ENCODE data around the gene AKR1A1.
"Not testable (repeated sequence)": the region's sequence is repeated elsewhere in the genome, so short reads cannot be mapped to it uniquely, and the experiment has no call there.

The AKR1A1 gene

DNA sequence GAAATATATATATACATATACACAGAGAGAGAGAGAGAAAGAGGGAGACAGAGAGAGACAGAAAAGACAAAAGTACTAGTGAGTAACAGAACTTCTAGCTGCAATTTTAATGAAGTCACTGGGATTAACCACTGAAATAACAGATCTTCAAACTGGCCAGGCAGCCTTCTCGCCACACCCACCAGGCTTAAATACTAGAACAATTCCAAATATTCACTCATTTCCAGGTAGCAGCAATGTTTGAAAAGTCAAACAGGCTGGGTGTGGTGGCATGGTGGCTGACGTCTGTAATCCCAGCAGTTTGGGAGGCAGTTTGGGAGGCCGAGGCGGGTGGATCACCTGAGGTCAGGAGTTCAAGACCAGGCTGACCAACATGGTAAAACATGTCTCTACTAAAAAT, 34.2 kb upstream of the AKR1A1 start:
- CTCF ChIA-PET = interaction anchor here (1.2 to 6.4 kb wide), 4 partner anchors 14 to 52 kb away, joined by 3 to 64 read pairs (median 6); no protein-coding TSS in a partner anchor
- no peak for DNase-seq (ENCODE audit: extremely low spot score)
- POLR2A ChIA-PET = interaction anchor here (0.7 kb wide), 2 partner anchors 16 to 1013 kb away, joined by 3 to 6 read pairs; no protein-coding TSS in a partner anchor
- TF ChIP-seq, protein P1, sequence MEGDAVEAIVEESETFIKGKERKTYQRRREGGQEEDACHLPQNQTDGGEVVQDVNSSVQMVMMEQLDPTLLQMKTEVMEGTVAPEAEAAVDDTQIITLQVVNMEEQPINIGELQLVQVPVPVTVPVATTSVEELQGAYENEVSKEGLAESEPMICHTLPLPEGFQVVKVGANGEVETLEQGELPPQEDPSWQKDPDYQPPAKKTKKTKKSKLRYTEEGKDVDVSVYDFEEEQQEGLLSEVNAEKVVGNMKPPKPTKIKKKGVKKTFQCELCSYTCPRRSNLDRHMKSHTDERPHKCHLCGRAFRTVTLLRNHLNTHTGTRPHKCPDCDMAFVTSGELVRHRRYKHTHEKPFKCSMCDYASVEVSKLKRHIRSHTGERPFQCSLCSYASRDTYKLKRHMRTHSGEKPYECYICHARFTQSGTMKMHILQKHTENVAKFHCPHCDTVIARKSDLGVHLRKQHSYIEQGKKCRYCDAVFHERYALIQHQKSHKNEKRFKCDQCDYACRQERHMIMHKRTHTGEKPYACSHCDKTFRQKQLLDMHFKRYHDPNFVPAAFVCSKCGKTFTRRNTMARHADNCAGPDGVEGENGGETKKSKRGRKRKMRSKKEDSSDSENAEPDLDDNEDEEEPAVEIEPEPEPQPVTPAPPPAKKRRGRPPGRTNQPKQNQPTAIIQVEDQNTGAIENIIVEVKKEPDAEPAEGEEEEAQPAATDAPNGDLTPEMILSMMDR (IDR thresholded peaks at IDR 0.05; ENCODE audit: control extremely low read depth, extremely low read depth, low read depth, missing control alignments) = no peak

DNA sequence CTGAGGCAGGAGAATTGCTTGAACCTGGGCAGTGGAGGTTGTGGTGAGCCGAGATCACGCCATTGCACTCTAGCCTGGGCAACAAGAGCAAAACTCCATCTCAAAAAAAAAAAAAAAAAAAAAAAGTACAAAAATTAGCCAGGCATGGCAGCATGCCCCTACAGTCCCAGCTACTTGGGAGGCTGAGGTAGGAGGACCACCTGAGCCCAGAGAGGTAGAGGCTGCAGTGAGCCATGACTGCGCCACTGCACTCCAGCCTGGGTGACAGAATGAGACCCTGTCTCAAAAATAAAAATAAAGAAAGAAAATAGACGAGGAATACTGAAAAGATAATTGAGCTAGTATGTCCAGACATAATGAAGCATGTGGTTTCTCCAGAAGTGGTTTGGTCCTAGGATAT, 32.3 kb upstream of the AKR1A1 start:
- not testable (repeated sequence) for DNase-seq (ENCODE audit: extremely low spot score)
- POLR2A ChIA-PET = interaction anchor here (0.7 to 3.7 kb wide), 9 partner anchors 10 to 797 kb away, joined by 3 to 26 read pairs (median 7); partner anchors contain the start of genes AKR1A1, CCDC163, MMACHC and TESK2
- CTCF ChIA-PET = interaction anchor here (0.7 to 6.4 kb wide), 7 partner anchors 18 to 790 kb away, joined by 3 to 64 read pairs (median 4); partner anchors contain the start of genes AKR1A1, CCDC163 and MMACHC

DNA sequence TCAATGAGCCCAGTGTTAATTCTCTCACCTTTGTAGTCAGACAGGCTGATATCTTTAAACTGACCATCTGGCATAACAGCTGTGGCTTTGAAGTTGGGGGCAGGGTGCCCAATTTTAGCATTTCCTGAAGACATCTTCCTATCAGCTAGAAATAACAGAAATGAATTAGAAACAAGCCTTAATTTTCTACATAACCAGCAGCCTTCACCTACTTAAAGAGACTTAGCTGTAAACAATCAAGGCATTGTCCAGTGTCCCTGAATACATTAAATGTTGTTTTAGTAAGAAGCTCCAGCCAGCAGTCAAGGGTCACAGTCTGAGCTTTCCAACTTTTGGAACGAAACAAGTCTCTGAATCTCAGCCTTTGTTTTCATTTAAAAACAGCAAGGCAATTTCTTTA, 31.7 kb upstream of the AKR1A1 start:
- POLR2A ChIA-PET = interaction anchor here (1.0 to 3.7 kb wide), 6 partner anchors 19 to 797 kb away, joined by 3 to 26 read pairs (median 7); partner anchors contain the start of genes AKR1A1, CCDC163, MMACHC and TESK2
- CTCF ChIA-PET = interaction anchor here (0.7 to 6.4 kb wide), 7 partner anchors 8 to 50 kb away, joined by 3 to 64 read pairs (median 3); partner anchors contain the start of genes AKR1A1, CCDC163 and MMACHC
- TF ChIP-seq, protein P1 (IDR thresholded peaks at IDR 0.05; ENCODE audit: control extremely low read depth, extremely low read depth, low read depth, missing control alignments) = no peak
- DNase-seq (ENCODE audit: extremely low spot score) = no peak

DNA sequence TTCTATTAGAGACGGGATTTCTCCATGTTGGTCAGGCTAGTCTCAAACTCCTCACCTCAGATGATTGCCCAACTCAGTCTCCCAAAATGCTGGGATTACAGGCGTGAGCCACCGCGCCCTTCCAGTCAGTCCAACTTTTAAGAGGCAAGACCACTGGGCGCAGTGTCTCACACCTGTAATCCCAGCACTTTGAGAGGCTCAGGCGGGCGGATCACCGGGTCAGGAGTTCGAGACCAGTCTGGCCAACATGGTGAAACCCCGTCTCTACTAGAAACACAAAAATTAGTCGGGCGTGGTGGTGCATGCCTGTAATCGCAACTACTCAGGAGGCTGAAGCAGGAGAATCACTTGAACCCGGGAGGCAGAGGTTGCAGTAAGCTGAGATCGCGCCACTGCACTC, 30.9 kb upstream of the AKR1A1 start:
- POLR2A ChIA-PET = interaction anchor here (0.7 to 3.7 kb wide), 7 partner anchors 14 to 49 kb away, joined by 4 to 59 read pairs (median 7); partner anchors contain the start of genes AKR1A1, CCDC163, MMACHC and TESK2
- DNase-seq (ENCODE audit: extremely low spot score) = not testable (repeated sequence)
- CTCF ChIA-PET = interaction anchor here (0.8 to 6.4 kb wide), 3 partner anchors 9 to 49 kb away, joined by 3 to 64 read pairs (median 6); partner anchors contain the start of genes CCDC163 and MMACHC

DNA sequence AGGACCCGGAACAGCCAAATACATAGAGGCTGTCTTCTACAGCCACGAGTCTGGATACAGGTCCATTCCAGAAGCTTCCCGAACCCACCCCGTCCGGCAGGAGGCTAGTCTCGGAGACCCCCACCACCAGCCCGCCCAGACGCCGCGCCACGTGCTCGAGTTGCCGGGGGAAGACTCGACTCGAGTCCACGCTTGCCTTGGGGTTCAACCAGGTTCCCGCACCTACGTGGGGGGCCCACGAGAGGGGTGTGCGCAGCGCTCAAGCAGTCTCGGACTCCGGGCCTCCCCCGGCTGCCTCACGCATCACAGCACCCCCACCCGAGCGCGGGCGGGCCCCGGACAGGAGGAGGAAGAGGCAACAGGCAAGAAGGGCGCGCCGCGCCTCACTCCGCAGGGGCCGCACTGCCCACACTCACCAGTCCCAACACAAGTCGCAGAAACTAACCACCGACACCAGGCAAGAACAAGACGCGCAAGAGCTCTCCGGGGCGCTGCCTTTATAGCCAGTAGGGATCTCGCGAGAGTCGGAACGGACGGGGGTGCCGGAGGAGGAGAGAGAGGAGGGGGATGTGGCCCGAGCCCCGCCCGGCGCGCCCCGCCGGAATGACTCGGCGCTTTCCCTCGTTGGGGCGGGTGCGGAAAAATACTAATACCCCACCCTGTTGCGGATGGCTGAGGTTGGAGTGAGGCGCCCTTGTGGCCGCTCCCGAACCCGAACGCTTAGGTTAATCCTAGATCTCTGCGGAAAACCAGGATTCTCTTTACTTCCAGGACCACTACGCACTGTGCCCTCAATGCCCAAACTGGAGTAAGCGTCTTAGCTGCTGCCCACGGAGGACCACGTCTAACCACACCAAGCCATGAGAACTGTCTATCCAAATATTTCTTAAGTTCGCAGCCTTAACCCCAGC, 29.0 kb upstream of the AKR1A1 start, which contains the start of gene PRDX1:
TSS of gene PRDX1 (minus strand) at position 472 of the 911 bp plus-strand sequence. CDS start 2,841 bp downstream, outside the sequence.
- CTCF ChIA-PET = interaction anchor here (0.6 to 1.7 kb wide), 8 partner anchors 9 to 508 kb away, joined by 3 to 12 read pairs (median 4); partner anchors contain the start of gene MMACHC
- POLR2A ChIA-PET = interaction anchor here (0.5 to 3.7 kb wide), 42 partner anchors 10 to 1789 kb away, joined by 3 to 87 read pairs (median 4); partner anchors contain the start of genes AKR1A1, CCDC163, GPBP1L1 and HECTD3
- DNase-seq (ENCODE audit: extremely low spot score) = peak; percentile 95
- TF ChIP-seq, protein P1 (IDR thresholded peaks at IDR 0.05; ENCODE audit: control extremely low read depth, extremely low read depth, low read depth, missing control alignments) = no peak

DNA sequence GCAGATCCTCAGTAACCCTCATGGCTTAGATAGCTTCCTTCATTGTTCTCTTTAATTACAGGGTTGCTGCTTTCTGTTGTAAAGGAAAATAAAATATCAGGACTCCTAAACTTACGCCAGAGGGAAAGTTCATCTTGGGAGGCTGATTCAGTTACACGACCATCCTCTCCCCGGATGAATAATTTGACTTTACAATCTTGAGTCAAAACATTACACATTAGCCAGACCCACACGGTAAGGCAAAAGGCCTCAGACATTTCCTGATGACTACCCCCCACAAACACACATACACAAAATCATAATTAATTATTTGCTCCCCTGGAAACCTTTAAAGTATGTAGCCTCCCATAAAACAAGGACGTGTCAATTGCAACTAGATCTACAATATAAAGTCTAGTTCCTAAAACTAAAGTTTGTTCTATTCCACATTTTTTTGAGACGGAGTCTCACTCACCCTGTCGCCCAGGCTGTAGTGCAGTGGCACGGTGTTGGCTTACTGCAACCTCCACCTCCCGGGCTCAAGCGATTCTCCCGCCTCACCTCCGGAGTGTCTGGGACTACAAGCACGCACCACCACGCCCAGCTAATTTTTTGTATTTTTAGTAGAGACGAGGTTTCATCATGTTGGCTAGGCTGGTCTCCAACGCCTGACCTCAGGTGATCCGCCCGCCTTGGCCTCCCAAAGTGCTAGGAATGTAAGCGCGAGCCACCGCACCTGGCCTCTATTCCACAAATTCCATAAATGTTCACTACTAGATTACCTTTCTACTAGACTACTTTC, 28.1 kb upstream of the AKR1A1 start:
- ChIA-PET CTCF (interaction anchor here (0.9 to 2.5 kb wide), 7 partner anchors 10 to 48 kb away, joined by 3 to 12 read pairs (median 6); no protein-coding TSS in a partner anchor), POLR2A (interaction anchor here (0.5 to 3.7 kb wide), 38 partner anchors 11 to 1788 kb away, joined by 3 to 87 read pairs (median 6); partner anchors contain the start of genes AKR1A1, CCDC163, GPBP1L1 and HECTD3)
- no peak for DNase-seq (ENCODE audit: extremely low spot score)
- TF ChIP-seq, protein P1 (IDR thresholded peaks at IDR 0.05; ENCODE audit: control extremely low read depth, extremely low read depth, low read depth, missing control alignments) = no peak

DNA sequence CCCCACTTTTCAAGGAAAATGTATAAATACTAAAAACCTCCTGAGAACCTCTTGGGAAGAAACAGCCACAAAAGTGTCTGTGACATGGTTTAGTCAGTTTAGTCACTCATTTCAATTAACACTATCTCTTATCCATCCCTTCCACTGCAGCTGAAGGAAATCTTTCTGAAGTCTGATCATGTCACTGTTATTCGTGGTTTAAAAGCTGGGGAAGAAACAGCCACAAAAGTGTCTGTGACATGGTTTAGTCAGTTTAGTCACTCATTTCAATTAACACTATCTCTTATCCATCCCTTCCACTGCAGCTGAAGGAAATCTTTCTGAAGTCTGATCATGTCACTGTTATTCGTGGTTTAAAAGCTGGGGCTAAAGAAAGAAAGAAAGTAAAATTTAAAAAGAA, 27.1 kb upstream of the AKR1A1 start:
- DNase-seq (ENCODE audit: extremely low spot score); POLR2A ChIA-PET: not testable (repeated sequence)
- CTCF ChIA-PET = interaction anchor here (0.9 to 2.5 kb wide), 5 partner anchors 11 to 163 kb away, joined by 3 to 10 read pairs (median 6); no protein-coding TSS in a partner anchor

DNA sequence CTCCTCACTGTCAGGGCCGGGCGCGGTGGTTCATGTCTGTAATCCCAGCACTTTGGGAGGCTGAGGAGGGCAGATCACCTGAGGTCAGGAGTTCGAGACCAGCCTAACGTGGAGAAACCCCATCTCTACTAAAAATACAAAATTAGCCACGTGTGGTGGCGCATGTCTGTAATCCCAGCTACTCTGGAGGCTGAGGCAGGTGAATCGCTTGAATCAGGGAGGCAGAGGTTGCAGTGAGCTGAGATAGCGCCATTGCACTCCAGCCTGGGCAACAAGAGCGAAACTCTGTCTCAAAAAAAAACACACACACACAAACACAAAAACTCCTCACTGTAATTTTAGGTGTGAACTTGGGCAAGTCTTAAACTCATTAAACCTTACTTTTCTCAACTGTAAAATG, 26.7 kb upstream of the AKR1A1 start:
- CTCF ChIA-PET = interaction anchor here (0.9 to 2.5 kb wide), 7 partner anchors 10 to 164 kb away, joined by 3 to 10 read pairs (median 6); no protein-coding TSS in a partner anchor
- POLR2A ChIA-PET; DNase-seq (ENCODE audit: extremely low spot score): not testable (repeated sequence)
